GM21619 (cell line): ENCODE measurements around the gene PARS2.

Experiments used
- ATAC-seq: cut with Tn5 transposase; IDR thresholded peaks from one replicate; pipeline ENCODE4 v1.9.1; 2021; ENCODE audit not compliant: unreplicated experiment

The PARS2 gene

DNA sequence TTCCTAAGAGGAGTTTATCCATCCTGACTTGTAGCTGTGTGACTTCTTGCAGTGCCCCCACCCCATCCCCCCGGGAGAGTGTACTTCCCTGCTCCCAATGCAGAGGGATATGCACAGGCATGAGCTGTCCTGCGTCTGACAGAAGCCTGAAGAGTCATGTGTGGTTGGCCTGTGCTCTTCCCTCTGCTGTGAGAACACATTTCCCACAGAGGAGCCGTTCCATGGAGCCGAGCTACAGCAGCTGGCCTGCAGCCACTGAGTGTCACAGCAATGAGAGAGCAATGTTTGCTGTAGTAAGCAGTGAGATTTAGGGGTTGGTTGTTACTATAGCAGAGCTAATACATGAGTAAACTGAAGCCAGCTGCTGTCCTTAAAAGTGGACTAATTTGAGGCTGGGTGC lies 22.0 kb downstream of the PARS2 start:
- no peak for ATAC-seq

DNA sequence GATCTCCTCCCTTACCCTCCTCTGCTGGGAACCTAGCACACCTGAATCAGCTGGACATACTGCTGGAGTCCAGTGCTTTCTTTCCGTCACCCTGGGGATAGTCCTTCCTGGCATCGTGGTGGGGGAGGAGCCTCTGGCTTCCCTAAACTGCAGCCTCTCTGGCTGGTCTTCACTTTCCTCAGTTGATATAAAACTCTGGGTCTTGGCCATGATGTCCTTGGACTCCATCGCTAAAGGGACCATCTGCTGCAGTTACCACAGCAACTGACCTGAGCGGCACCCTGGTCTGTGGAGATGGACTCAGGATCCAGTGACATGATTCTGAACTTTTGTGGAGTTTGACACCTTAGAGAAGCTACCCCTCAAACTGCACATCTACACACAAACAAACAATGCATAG lies 22.8 kb downstream of the PARS2 start:
- ATAC-seq, result no peak

DNA sequence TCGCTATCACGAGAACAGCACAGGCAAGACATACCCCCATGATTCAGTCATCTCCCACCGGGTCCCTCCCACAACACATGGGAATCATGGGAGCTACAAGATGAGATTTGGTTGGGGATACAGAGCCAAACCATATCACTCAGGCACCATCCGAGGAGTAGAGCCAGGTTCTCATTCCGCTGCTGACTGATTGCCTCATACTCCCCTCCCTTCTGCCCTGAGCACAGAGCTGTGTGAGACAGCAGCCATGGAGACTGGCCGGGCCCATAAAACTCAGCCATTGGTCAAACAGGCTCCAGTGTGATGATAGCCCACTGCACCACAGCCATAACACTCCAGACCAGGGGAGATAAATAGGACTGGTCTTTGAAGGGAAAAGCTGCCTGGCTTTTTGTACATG lies 26.1 kb downstream of the PARS2 start:
- ATAC-seq, result no peak

DNA sequence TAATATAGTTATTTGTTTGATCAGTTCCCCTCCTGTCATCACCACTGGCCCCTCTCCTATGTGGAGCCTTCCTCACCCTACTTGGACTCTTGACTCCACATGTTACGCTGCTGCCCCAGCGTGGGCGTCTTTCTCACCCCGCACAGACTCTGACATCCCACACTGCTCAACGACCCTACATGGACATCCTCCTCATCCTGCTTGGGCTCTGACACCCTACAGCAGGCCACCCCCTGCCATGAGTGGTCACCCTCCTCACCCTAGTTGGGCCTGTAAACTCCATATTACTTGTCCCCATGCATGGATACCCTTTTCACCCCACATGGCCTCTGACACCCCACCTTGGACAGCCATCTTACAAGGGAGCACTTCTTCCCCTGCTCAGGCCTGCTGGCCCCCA lies 27.6 kb downstream of the PARS2 start:
- no peak for ATAC-seq

DNA sequence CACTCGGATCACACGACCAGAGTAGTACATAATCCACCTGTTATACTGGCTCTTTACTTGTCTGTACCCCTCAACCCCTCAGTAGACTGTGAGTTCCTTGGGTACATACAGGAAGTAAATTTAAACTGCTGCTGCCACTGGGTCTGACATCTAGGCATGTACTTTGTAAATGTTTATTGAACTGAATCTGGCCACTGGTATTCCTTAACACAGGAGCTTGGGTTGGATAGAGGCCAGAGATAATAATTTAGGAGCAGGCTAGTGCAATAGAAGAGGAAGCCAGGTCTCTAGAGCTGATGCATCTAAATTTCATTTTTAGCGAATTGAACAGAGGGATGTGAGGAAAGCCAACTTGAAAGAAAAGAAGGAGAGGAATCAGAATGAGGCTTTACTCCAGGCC lies 36.3 kb downstream of the PARS2 start:
- ATAC-seq, result no peak

DNA sequence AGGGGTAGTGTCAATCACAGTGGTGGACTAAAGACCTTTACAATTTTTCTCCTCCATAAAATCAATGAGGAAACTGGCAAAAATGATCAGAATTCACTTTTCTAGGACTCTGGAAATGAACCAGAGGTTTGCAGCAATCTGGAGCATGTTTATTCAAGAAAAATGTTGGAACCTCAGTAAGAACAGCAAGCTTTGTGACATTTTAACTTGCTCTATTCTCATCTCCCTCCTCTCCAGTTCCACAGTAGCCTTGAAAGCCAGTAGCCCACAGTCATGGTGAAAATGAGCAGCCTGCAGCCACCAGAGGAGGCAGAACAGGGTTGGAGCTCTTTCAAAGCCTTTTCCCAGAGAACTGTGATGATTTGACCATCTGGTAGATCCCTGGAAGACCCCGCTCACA lies 39.6 kb downstream of the PARS2 start:
- ATAC-seq, result no peak

DNA sequence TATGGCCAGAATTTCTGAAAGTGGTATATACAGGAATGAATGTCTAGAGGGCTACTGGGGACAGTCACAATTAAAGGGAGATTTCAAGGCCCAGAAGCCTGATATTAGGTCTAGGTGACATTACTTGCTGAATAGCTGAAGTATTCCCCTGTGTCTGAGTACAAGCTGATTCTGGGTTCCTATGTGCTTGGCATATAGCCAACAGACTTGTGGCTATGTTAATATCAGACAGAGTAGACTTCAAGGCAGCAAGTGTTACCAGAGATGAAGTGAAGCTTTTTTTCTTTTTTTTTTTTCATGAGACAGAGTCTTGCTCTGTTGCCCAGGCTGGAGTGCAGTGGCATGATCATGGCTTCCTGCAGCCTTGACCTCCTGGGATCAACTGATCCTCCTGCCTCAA lies 40.3 kb downstream of the PARS2 start:
- no peak for ATAC-seq

DNA sequence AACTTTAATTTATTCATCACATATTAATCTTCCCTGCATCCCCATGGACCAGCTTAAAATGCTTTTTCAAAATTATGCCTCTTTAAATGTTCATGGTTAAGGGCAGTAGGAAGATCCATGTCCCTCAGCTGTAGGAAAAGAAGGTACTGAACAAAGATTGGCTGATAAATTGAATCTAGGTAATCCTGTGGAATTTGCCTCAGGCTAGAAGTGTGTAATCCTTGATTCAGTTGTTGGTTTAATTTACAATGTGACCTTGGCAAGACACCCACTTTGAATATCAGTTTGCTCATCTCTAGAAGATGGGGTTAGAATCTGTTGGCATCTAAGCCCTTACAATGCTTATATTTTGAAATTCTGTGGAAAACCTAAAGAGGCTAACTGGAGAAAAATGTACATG lies 42.6 kb downstream of the PARS2 start:
- no peak for ATAC-seq

DNA sequence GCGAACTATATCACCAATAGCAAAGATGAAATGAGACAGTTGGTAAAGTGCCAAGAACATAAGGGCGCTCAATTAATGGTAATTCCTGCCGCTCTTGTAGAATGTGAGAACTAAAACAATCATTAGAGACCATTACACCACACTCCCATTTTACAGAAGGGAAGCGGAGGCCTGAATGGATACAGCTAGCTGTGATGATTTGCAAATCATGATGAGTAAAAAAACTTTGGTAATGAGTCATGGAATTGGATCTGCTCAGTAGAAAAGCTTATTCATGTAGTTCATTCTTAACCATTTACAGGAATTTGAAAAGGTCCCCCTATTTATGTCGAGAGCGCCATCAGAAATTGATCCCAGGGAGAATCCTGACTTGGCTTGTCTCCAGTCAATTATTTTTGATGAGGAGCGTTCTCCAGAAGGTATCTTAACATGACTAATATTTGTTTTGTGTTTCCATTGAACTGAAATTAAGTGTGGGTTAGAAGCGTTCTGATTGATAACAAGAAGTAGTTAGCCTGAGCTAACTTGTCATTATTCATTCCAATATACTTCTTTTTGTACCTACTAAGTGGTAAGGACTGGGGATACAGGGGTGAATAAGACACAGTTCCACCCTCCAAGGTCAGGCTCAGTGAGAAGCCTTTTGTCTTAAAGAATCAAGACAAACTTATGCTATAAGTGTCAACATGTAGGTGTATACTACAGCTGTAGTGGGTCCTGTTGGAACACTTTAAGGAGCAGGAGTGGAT lies 47.9 kb downstream of the PARS2 start:
- ATAC-seq, result no peak

DNA sequence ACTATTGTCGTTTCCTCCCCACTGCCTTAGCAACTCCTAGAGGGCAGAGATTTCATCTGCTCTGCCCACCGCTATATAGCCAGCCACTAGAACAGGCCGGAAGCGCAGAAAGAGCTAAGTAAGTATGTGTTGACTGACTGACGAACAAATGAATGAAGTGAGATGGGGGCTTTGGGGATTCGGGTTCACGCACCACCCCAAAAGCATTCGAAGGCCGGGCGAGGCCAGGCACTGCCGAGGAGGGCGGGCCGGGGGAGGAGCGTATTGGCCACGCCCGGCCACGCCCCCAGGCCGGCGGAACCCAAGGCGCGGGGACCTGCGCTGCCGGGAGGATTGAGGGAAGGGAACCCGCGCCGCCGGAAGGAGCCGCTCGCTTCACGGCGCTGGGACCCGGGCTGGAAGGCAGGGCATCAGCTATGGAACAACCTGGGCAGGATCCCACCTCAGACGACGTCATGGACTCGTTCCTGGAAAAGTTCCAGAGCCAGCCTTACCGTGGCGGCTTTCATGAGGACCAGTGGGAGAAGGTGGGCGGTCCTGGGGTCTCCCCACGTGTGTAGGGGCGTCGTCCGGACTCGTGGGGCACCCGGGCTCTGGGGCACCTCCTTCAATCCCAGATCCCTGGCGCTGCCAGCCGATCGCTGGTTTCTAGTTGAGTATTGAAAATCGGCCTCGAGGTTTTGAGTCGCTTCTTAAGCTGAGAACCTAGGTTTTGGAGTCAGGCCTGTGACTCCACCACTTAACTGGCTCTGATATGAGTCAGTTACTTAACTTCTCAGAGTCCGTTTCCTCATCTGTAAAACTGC lies 48.6 kb downstream of the PARS2 start, which contains the start of gene TTC4:
TSS of gene TTC4 (plus strand) at position 369 of the 806 bp plus-strand sequence. CDS start at position 417, 48 bp downstream.
- ATAC-seq, result peak; percentile 97

DNA sequence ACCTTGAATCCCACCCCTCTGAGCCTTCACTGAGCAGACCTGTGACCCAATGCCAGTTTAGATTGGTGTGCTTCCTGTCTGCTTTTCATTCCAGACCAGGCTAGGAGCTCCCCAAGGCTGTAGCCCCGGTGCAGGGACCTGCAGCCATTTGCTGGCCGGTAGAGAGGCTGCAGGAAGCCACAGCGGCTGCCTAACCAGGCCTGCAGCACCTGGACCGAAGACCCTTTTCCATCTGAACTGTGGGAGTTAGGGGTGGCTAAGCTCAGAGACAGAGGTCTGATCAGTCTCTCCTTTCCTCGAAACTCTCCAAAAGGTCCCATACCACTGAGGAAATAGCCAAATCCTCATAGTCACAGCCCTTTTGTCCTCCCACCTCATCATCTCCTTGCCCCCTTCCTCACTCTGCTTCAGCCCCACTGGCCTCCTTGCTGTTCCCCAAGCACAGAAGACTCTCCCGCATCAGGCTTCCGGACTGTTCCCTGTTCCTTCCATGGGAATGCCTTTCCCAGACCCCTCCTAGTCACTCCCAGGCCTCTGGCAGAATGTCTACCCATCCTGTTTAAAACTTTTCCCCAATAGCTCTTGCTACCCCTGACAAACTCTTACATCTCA lies 49.3 kb downstream of the PARS2 start:
- no peak for ATAC-seq

DNA sequence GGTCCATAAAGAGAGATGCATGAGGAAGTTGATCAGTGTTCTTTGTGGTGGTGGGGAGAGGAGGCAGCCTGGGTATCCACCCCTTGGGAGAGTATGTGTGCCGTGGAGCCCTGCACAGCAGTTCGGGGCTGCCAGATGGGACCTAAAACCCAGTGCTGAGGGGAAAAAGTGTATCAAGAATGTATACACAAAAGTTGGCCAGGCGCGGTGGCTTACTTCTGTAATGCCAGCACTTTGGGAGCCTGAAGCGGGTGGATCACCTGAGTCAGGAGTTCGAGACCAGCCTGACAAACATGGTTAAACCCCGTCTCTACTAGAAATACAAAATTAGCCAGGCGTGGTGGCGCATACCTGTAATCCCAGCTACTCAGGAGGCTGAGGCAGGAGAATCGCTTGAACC lies 52.8 kb downstream of the PARS2 start:
- ATAC-seq, result no peak

DNA sequence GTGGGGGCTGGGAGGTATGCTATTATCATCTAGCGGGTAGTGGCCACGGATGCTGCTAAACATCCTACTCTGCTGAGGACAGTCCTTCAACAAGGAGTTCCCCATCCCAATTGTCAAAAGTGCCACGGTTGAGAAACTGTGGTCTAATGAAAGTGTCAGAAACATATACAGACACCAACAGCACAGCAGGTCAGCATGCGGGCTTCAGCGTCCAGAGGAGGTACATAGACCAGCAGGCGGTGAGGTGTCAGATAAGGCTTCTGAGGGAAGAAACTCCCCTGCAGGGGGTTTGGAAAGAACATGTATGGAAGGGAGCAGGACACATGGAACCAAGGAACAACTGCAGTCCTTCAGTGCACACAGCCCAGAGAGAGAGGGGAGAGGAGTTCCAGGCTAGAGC lies 53.5 kb downstream of the PARS2 start:
- no peak for ATAC-seq

DNA sequence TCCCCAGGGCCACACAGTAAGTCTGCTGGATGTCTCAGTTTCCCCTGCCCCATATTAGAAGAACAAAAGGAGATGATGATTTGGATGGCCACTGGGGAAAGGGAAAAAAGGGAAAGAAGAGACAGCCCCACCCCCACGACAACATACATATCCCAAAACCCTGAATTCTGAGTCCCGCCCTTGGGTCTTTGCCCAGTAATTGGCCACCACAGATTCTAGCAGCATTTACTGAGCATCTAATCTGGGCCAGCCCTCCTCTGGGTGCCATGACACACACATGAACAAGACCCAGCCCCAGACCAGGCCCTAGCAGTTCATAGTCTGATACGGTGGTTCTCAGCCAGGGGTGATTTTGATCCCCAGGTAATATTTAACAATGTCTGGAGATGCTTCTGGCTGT lies 53.9 kb downstream of the PARS2 start:
- ATAC-seq, result no peak

DNA sequence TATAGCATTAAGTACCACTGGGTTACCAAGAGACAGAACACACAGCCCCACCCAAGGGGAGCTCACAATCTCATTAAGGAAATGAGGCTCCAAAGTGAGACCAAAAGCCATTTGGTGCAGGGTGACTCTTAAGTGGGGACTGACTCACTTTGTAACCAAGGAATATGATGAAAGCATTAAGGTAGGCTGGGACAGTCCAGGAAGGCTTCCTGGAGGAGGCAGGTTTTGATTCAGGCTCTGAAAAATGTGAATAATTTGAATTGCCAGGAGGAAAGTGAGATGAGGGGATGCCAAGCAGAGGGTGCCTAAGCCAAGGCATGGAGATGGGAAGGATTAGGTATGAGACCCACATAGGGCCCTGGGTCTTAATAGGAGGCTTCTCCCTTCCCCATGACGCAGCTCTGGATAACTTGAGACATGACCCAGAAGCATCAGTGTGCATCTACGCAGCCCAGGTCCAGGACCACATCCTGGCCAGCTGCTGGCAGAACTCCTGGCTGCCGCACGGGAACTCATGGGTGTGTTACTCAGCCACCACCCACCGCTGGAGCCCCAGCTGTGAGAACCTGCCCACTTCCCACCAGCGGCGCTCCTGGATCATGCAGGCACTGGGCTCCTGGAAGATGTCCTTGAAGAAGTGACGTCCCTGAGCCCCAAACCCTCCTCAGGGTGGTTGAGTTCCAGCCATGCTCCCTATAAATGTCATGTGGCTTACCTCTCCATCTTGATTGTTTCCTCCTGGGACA lies 54.6 kb downstream of the PARS2 start:
- ATAC-seq, result no peak

DNA sequence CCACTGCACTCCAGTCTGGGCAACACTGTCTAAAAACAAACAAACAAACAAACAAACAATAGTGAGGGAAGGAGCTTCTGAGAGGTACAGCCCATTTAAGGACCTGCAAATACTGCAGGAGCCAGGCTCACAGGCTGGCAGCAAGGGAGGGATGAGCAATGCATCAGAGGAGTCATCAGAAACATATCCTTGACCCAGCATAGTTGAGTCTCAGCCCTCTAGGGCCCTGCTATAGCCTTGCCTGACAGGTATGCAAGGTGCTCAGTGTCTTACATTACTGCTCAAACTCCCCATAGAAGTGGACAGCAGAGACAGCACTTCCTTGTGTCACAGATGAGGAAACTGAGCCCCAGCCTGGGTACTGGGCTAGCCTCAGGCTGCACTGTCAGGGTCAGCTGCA lies 55.9 kb downstream of the PARS2 start:
- ATAC-seq, result no peak
